GM06990 (cell line): ENCODE data around the gene UBXN1.

Experiments used
- DNase-seq: peaks from one replicate; pipeline ENCODE4 v3.0.0-alpha.2; 2011; ENCODE audit not compliant: insufficient read length; ENCODE audit errors: extremely low read depth
- H3K27me3 ChIP-seq: replicated peaks from 2 replicates; pipeline ENCODE4 v1.6.0; 2011; ENCODE audit warnings: low read length; ENCODE audit not compliant: control insufficient read depth, insufficient read depth
- H3K36me3 ChIP-seq: 2 replicates; pipeline ENCODE4 v1.5.1; 2011; ENCODE audit warnings: low read length; ENCODE audit not compliant: control insufficient read depth, insufficient read depth
- H3K4me3 ChIP-seq: replicated peaks from 2 replicates; pipeline ENCODE4 v1.5.1; 2011; ENCODE audit warnings: low read depth, mild to moderate bottlenecking, control low read depth, low read length
- TF ChIP-seq, protein P1 (sequence below): IDR thresholded peaks from 2 replicates; pipeline ENCODE4 v1.5.1; 2011; ENCODE audit warnings: low read length, control low read depth, mild to moderate bottlenecking, inconsistent platforms; ENCODE audit not compliant: insufficient read depth, poor library complexity, severe bottlenecking

The UBXN1 gene

DNA sequence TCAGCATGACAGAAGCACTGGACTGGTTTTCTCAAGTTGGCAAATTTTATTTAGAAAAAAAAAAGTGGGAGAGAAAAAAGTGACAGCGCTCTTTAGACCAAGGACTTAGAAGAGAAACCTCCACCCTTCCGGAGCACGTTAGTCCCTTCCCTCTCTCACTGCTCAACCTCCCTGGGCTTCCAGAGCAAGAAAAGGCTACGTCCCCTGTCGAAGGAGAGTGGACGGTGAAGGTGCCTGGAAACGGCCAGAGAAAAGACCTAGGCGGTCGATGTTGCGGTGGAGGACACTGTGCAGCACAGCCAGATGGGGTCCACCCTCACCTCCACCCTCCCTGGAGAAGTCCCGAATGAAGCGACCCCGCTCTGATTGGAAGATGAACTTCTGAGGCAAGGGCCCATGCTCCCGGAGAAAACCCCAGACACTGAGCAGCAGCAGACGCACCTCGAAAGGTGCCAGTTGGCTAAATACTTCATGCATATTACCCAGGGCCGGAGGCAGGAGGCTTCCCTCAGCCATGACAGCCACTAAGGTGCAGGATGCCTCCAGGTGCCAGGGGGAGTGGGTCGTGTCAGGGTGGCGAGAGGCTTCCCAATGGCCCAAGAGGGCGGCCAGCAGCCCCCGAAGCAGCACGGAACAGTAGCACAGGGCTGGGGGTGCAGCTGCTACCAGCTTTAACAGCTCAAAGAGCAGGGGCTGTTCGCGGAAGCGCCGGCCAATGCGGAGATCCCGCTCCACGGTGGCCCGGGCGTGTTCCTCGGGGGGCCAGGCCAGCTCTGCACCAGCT is 31.9 kb downstream of the UBXN1 start:
- Histone ChIP-seq H3K27me3 (no peaks in the 10 kb centered on the region), H3K4me3 (no peak overlapping the region), H3K36me3 (peaks cover 19% of the 10 kb centered on the region)
- no peak for DNase-seq
- TF ChIP-seq, protein P1, sequence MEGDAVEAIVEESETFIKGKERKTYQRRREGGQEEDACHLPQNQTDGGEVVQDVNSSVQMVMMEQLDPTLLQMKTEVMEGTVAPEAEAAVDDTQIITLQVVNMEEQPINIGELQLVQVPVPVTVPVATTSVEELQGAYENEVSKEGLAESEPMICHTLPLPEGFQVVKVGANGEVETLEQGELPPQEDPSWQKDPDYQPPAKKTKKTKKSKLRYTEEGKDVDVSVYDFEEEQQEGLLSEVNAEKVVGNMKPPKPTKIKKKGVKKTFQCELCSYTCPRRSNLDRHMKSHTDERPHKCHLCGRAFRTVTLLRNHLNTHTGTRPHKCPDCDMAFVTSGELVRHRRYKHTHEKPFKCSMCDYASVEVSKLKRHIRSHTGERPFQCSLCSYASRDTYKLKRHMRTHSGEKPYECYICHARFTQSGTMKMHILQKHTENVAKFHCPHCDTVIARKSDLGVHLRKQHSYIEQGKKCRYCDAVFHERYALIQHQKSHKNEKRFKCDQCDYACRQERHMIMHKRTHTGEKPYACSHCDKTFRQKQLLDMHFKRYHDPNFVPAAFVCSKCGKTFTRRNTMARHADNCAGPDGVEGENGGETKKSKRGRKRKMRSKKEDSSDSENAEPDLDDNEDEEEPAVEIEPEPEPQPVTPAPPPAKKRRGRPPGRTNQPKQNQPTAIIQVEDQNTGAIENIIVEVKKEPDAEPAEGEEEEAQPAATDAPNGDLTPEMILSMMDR = no peak

DNA sequence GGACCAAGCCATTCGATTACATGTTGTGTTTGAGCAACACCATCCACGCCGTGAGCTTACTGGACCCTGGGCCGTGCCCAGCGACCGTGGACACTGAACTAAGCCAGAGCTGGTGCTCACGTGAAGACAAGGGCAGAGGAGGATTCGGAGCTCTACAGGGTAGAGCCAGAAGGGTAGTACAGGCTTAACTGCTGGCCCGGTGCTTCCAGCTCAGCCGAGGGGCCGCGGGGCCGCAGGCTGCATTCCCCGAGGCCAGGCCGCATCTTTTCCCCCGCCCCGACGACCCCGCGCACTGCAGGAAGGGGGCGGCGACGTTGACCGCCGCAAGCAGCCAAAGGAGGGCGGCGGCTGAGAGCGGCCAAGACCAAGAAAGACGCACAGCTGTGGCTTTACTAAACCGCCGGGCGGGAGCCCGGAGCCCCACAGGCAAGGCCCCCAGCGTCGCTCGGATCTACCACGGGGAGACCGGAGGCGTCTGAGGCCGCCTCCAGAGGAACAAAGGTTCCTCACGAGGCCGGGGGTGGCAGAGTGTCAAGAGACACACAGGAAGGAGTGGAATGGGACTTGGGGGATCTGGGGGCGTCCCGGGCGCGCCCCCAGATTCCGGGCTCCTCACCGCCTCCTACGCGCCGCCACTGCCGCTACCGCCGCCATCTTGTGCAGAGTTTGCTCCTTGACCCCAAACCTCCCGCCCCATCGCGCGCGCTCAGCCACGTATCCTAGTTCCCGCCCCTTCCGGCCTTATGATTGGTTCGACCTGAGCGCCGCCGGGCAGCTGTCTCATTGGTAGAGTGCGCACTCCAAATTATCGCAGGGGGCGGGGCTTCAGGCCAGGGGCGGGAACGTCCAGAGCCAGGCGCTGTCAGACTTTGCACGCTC is 32.7 kb downstream of the UBXN1 start, which contains the start of gene GANAB:
TSS of gene GANAB (minus strand) at position 668 of the 879 bp plus-strand sequence. CDS start at position 654, 14 bp downstream.
- TF ChIP-seq, protein P1 = no peak
- Histone ChIP-seq H3K4me3 (peak within 1 kb of the TSS; percentile 99), H3K27me3 (no peaks in the 10 kb centered on the region), H3K36me3 (peaks cover 19% of the 10 kb centered on the region)
- DNase-seq = peak; percentile 95

GRCh38 chr11:62645671-62645945 is 33.3 kb downstream of the UBXN1 start:
- DNase-seq = no peak
- Histone ChIP-seq H3K27me3 (no peaks in the 10 kb centered on the region), H3K36me3 (peaks cover 19% of the 10 kb centered on the region), H3K4me3 (peak overlapping the region; percentile 99)
- TF ChIP-seq, protein P1 = no peak

DNA sequence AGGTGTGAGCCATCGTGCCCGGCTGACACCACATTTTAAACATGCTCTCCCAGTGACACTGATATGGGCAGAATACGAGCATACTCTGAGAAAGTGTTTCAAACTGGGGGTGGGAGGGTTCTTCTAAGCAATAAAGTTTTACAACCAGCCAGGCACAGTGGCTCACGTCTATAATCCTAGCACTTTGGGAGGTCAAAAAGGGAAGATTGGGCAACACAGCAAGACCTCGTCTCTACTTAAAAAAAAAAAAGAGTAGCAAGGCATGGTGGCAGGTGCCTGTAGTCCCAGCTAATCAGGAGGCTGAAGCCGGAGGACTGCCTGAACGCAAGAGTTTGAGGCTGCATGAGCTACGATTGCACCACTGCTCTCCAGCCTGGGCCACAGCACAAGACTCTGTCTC is 34.7 kb downstream of the UBXN1 start:
- TF ChIP-seq, protein P1 = no peak
- Histone ChIP-seq H3K27me3 (no peaks in the 10 kb centered on the region), H3K4me3 (no peak overlapping the region), H3K36me3 (peaks cover 17% of the 10 kb centered on the region)
- DNase-seq = no peak

- peaks cover 61% of the 10 kb centered on the region for H3K36me3 ChIP-seq
These were observed 46.4 kb downstream of the UBXN1 start for GRCh38 chr11:62632492-62632891.

More at GRCh38 chr11:62632492-62632891, 46.4 kb downstream of the UBXN1 start:
- no peak overlapping the region for H3K4me3 ChIP-seq
- no peak for DNase-seq
- no peaks in the 10 kb centered on the region for H3K27me3 ChIP-seq
- TF ChIP-seq, protein P1 = no peak
